Measurements from ENCODE around the gene TGFB1I1. TPM values are rescaled to one million over a fixed set of nuclear protein-coding genes. Genes with fewer than 3 reads are reported as not detected.
A peak's percentile ranks its signal among the peaks of the same experiment; 100 is the strongest.

Gene TGFB1I1
- polyA plus RNA-seq, 1 donor from 2014 or later, result 0.38 TPM

- Histone ChIP-seq H3K27ac (ENCODE audit: low read length) (no peak within 1 kb of the TSS), H3K4me3 (ENCODE audit: low read length) (peak within 1 kb of the TSS; percentile 28), H3K9me2 (ENCODE audit: insufficient read depth, low read length) (no peaks in the 10 kb centered on the region), H3K36me3 (ENCODE audit: insufficient read depth, low read length) (no peaks in the 10 kb centered on the region), H3K9me3 (ENCODE audit: low read length) (no peaks in the 10 kb centered on the region), H3K79me2 (replicated peaks; ENCODE audit: insufficient read depth, low read length) (no peaks in the 10 kb centered on the region), H2AFZ (ENCODE audit: low read depth, low read length) (no peak within 1 kb of the TSS), H3F3A (ENCODE audit: insufficient read depth, low read length, poor library complexity, severe bottlenecking) (no peaks in the 10 kb centered on the region), H3K4me2 (ENCODE audit: low read length) (no peak within 1 kb of the TSS), H3K9ac (ENCODE audit: low read length) (no peak within 1 kb of the TSS), H4K20me1 (ENCODE audit: insufficient read depth) (no peaks in the 10 kb centered on the region), H3K27me3 (ENCODE audit: insufficient read depth, low read depth, low read length) (no peaks in the 10 kb centered on the region)
- TF ChIP-seq RAD21 (conservative IDR thresholded peaks at IDR 0.05) (no peak), POLR2AphosphoS5 (IDR thresholded peaks at IDR 0.05) (no peak), REST (IDR thresholded peaks at IDR 0.05; ENCODE audit: borderline replicate concordance) (no peak), SMC3 (conservative IDR thresholded peaks at IDR 0.05; ENCODE audit: poor library complexity) (no peak), CTCF (IDR thresholded peaks at IDR 0.05; ENCODE audit: poor library complexity, severe bottlenecking) (no peak), EP300 (conservative IDR thresholded peaks at IDR 0.05; ENCODE audit: poor library complexity, severe bottlenecking) (no peak), MXI1 (conservative IDR thresholded peaks at IDR 0.05; ENCODE audit: poor library complexity, severe bottlenecking) (no peak), EZH2 (IDR thresholded peaks at IDR 0.05; ENCODE audit: borderline replicate concordance, insufficient read depth, low read length, poor library complexity, severe bottlenecking) (no peak), TAF1 (IDR thresholded peaks at IDR 0.05; ENCODE audit: low read depth) (no peak)
Observed at GRCh38 chr16:31428279-31428597, 43.7 kb upstream of the TGFB1I1 start, which contains the start of gene COX6A2. TSS of gene COX6A2 (minus strand) at chr16:31428360. CDS start at chr16:31428325, 35 bp downstream.

- Histone ChIP-seq H3K79me2 (replicated peaks; ENCODE audit: insufficient read depth, low read length) (no peaks in the 10 kb centered on the region), H3K4me3 (ENCODE audit: low read length) (no peak overlapping the region), H2AFZ (ENCODE audit: low read depth, low read length) (no peak overlapping the region), H4K20me1 (ENCODE audit: insufficient read depth) (no peaks in the 10 kb centered on the region), H3K9me2 (ENCODE audit: insufficient read depth, low read length) (no peaks in the 10 kb centered on the region), H3K36me3 (ENCODE audit: insufficient read depth, low read length) (no peaks in the 10 kb centered on the region), H3K9me3 (ENCODE audit: low read length) (no peaks in the 10 kb centered on the region), H3K27me3 (ENCODE audit: insufficient read depth, low read depth, low read length) (no peaks in the 10 kb centered on the region), H3K9ac (ENCODE audit: low read length) (no peak overlapping the region), H3K27ac (ENCODE audit: low read length) (no peak overlapping the region), H3K4me2 (ENCODE audit: low read length) (no peak overlapping the region), H3F3A (ENCODE audit: insufficient read depth, low read length, poor library complexity, severe bottlenecking) (no peaks in the 10 kb centered on the region)
- TF ChIP-seq TAF1 (IDR thresholded peaks at IDR 0.05; ENCODE audit: low read depth) (no peak), EP300 (conservative IDR thresholded peaks at IDR 0.05; ENCODE audit: poor library complexity, severe bottlenecking) (no peak), EZH2 (IDR thresholded peaks at IDR 0.05; ENCODE audit: borderline replicate concordance, insufficient read depth, low read length, poor library complexity, severe bottlenecking) (no peak), RAD21 (conservative IDR thresholded peaks at IDR 0.05) (no peak), MXI1 (conservative IDR thresholded peaks at IDR 0.05; ENCODE audit: poor library complexity, severe bottlenecking) (no peak), CTCF (IDR thresholded peaks at IDR 0.05; ENCODE audit: poor library complexity, severe bottlenecking) (no peak), SMC3 (conservative IDR thresholded peaks at IDR 0.05; ENCODE audit: poor library complexity) (no peak), REST (IDR thresholded peaks at IDR 0.05; ENCODE audit: borderline replicate concordance) (no peak), POLR2AphosphoS5 (IDR thresholded peaks at IDR 0.05) (no peak)
Observed at GRCh38 chr16:31428638-31429247, 43.2 kb upstream of the TGFB1I1 start.
